ENCODE measurements around the gene NRIP1. TPM values are rescaled to one million over a fixed set of nuclear protein-coding genes. Genes with fewer than 3 reads are reported as not detected.

The NRIP1 gene
- total and polyA plus RNA-seq, 2 of the 8 experiments (the other 6 are each of a cell fraction or from before 2014, with no cell fraction given) = 1.5 to 9.3 TPM

GRCh38 chr21:15006594-15007230 is 58.1 kb downstream of the NRIP1 start:
- H3K36me3 ChIP-seq (ENCODE audit: control insufficient read depth in 2 of 4, insufficient read depth in 4 of 4, low read length in 3 of 4) = no peaks in the 10 kb centered on the region
- no peak overlapping the region for H2BK15ac ChIP-seq (ENCODE audit: low read length)
- no peak overlapping the region for H3K27ac ChIP-seq (ENCODE audit: low read depth, low read length)
- FAIRE-seq (no peak), DNase-seq (ENCODE audit: low read depth in 1 of 2, low spot score in 2 of 2) (no peak)
- H3K4me2 ChIP-seq (ENCODE audit: insufficient read depth in 1 of 2, low read depth in 2 of 2, low read length in 2 of 2) = no peak overlapping the region
- H2AK5ac ChIP-seq (ENCODE audit: low read depth, low read length) = no peak overlapping the region
- no peak overlapping the region for H2BK5ac ChIP-seq (ENCODE audit: low read depth, low read length)
- H3K23ac ChIP-seq (ENCODE audit: insufficient read length) = no peak overlapping the region
- ChIA-PET POLR2A (ENCODE audit: partially characterized antibody) (no interaction called here), CTCF (ENCODE audit: partially characterized antibody) (interaction anchor here (0.6 to 1.3 kb wide), 2 partner anchors 479 to 515 kb away, joined by 3 read pairs; no protein-coding TSS in a partner anchor)
- H3K79me2 ChIP-seq (ENCODE audit: control insufficient read depth in 1 of 2, insufficient read depth in 2 of 2, low read length in 2 of 2) = 0 out of 4 replicates have a peak, but pooled peaks cover 0 to 4% of the 10 kb centered on the region in 2 experiments
- 96% methylated on average over 2 of the region's 2 CpGs; no CpG with 5 or more reads in 1 of the 2 experiments for WGBS, 2 experiments (ENCODE audit: extremely low coverage in 1 of 2, insufficient coverage in 1 of 2, insufficient read length in 1 of 2, insufficient replicate concordance in 2 of 2, low coverage in 1 of 2, low lambda C conversion rate in 2 of 2, missing lambda C conversion rate in 1 of 2)
- H3K9ac ChIP-seq (replicated peaks in 1 of 4; ENCODE audit: extremely low read depth in 1 of 4, low read depth in 3 of 4, low read length in 3 of 4) = no peak overlapping the region
- H3K4me3 ChIP-seq (ENCODE audit: extremely low read depth in 1 of 4, insufficient read depth in 2 of 4, low read depth in 3 of 4, low read length in 4 of 4) = no peak overlapping the region
- H3K27me3 ChIP-seq (replicated peaks in 1 of 4; ENCODE audit: control insufficient read depth in 3 of 4, extremely low read depth in 1 of 4, insufficient read depth in 3 of 4, low read length in 3 of 4) = peaks cover 5 to 37% (median 7%) of the 10 kb centered on the region in 4 experiments
- peaks cover 5 to 14% of the 10 kb centered on the region in 2 experiments for H4K20me1 ChIP-seq (replicated peaks in 1 of 2; ENCODE audit: control insufficient read depth in 1 of 2, insufficient read depth in 2 of 2, low read length in 2 of 2)
- H2AFZ ChIP-seq (ENCODE audit: low read length) = no peak overlapping the region
- no peaks in the 10 kb centered on the region for H3K23me2 ChIP-seq (ENCODE audit: low read depth, low read length)
- H3K14ac ChIP-seq (ENCODE audit: insufficient read length) = no peak overlapping the region
- H3K4ac ChIP-seq (replicated peaks; ENCODE audit: insufficient read length, low read depth, low read length) = no peak overlapping the region
- H3K4me1 ChIP-seq (replicated peaks in 1 of 4; ENCODE audit: control insufficient read depth in 3 of 4, insufficient read depth in 4 of 4, low read length in 3 of 4) = peaks cover 0 to 9% (median 1%) of the 10 kb centered on the region in 4 experiments; a peak in 4 of 7 replicates
- no peak overlapping the region for H3K18ac ChIP-seq (ENCODE audit: extremely low read depth, low read length)
- H3K9me3 ChIP-seq (ENCODE audit: insufficient read depth in 2 of 2, low read depth in 1 of 2, low read length in 1 of 2) = no peaks in the 10 kb centered on the region
- H2BK120ac ChIP-seq (replicated peaks; ENCODE audit: low read depth, low read length) = no peak overlapping the region
- H4K8ac ChIP-seq (ENCODE audit: extremely low read depth, insufficient read depth, low read length) = no peak overlapping the region
- no peak overlapping the region for H4K91ac ChIP-seq (replicated peaks; ENCODE audit: insufficient read length, low read length)
- no peak overlapping the region for H2BK12ac ChIP-seq (ENCODE audit: low read depth, low read length)
- H2BK20ac ChIP-seq (ENCODE audit: low read length) = no peak overlapping the region
- no peaks in the 10 kb centered on the region for H3K79me1 ChIP-seq (ENCODE audit: low read depth, low read length)
- H4K5ac ChIP-seq (ENCODE audit: insufficient read length, low read depth, low read length) = no peak overlapping the region
- no peak overlapping the region for H3K56ac ChIP-seq (replicated peaks; ENCODE audit: insufficient read length, low read depth, low read length)
- TF ChIP-seq ATF3 (IDR thresholded peaks at IDR 0.05; ENCODE audit: insufficient read depth, low read depth, low read length) (no peak), BACH1 (IDR thresholded peaks at IDR 0.05; ENCODE audit: low read length) (no peak), CTBP2 (IDR thresholded peaks at IDR 0.05; ENCODE audit: borderline replicate concordance, insufficient read depth, insufficient read length, low read length) (no peak), HDAC6 (IDR thresholded peaks at IDR 0.05; ENCODE audit: low read depth, low read length) (no peak), CTCF (IDR thresholded peaks at IDR 0.05; ENCODE audit: control extremely low read depth in 1 of 3, insufficient read depth in 1 of 3, low read depth in 1 of 3, low read length in 3 of 3) (no peak), POLR2A (IDR thresholded peaks at IDR 0.05; ENCODE audit: control extremely low read depth in 1 of 2, low read depth in 2 of 2, low read length in 2 of 2) (no peak), RAD21 (IDR thresholded peaks at IDR 0.05 in 1 of 2, conservative IDR thresholded peaks at IDR 0.05 in 1 of 2; ENCODE audit: low read depth in 2 of 2, low read length in 2 of 2) (no peak), SAP30 (IDR thresholded peaks at IDR 0.05; ENCODE audit: insufficient read depth, insufficient replicate concordance, low read length) (no peak), ZNF274 (IDR thresholded peaks at IDR 0.05; ENCODE audit: borderline replicate concordance, extremely low read depth, low read length) (no peak)
